GM12878 (cell line): Measurements from ENCODE around the gene CELF3. TPM values are rescaled to one million over a fixed set of nuclear protein-coding genes. Genes with fewer than 3 reads are reported as not detected.

Experiments
- ATAC-seq: fragments of 200-7000 bp; cut with Tn5 transposase; 3 replicates; pipeline ENCODE4 v1.9.1; 2020; ENCODE audit warnings: mild to moderate bottlenecking, moderate library complexity
- BruUV-seq: library from RNA; stranded (reverse); fragments of 400-500 nt; replicated peaks from 2 replicates; lab custom pipeline; 2021; lab: Mats Ljungman, UMichigan
- CTCF ChIA-PET: fragments of 300-600 bp; sonication (Branson Sonifier 250); formaldehyde crosslinking; extraction: SDS; loops from one replicate; lab custom pipeline; 2021; ENCODE audit warnings: inconsistent platforms; lab: Yijun Ruan, JAX
- POLR2A ChIA-PET: fragments of 350-600 bp; formaldehyde crosslinking; extraction: SDS; loops from one replicate; lab custom pipeline; 2021; ENCODE audit warnings: inconsistent platforms; lab: Charles Lee
- RAD21 ChIA-PET: fragments of 300-600 bp; sonication (Branson Sonifier 250); formaldehyde crosslinking; loops from one replicate; lab custom pipeline; 2023; ENCODE audit warnings: antibody characterized with exemption; ENCODE audit not compliant: unreplicated experiment; lab: Charles Lee
- SMC1A ChIA-PET: fragments of 300-600 bp; sonication (Branson Sonifier 250); formaldehyde crosslinking; loops from one replicate; lab custom pipeline; 2023; ENCODE audit not compliant: unreplicated experiment, uncharacterized antibody; lab: Charles Lee
- DNase-seq: peaks from one replicate; pipeline ENCODE4 v3.0.0-alpha.2; 2011; ENCODE audit warnings: low read depth, low spot score
- FAIRE-seq: peaks from 3 replicates; lab custom pipeline; 2011; peaks lifted over from hg19 to GRCh38; lab: Jason Lieb, UNC
- H2AFZ ChIP-seq: 2 replicates; pipeline ENCODE4 v1.6.0; 2011; ENCODE audit warnings: low read depth, low read length, control low read depth; ENCODE audit not compliant: control insufficient read depth
- H3K27ac ChIP-seq: 2 replicates; pipeline ENCODE4 v1.5.1; 2011; ENCODE audit warnings: control low read depth; ENCODE audit not compliant: control insufficient read depth, insufficient read depth
- H3K27me3 ChIP-seq, 2 experiments: replicated peaks in 1 of 2; 2 replicates each; pipeline versions ENCODE4 v1.6.0 to v1.6.1; 2011; ENCODE audit warnings: low read length in 1 of 2; ENCODE audit not compliant: control insufficient read depth in 2 of 2, insufficient read depth in 2 of 2
- H3K36me3 ChIP-seq, 2 experiments: 2 replicates each; pipeline ENCODE4 v1.5.1; 2011; ENCODE audit warnings: low read length in 1 of 2; ENCODE audit not compliant: control insufficient read depth in 2 of 2, insufficient read depth in 2 of 2
- H3K4me1 ChIP-seq: 2 replicates; pipeline ENCODE4 v1.6.1; 2011; ENCODE audit warnings: mild to moderate bottlenecking, low read length, moderate library complexity, mixed read lengths; ENCODE audit not compliant: control insufficient read depth, insufficient read depth
- H3K4me2 ChIP-seq: 2 replicates; pipeline ENCODE4 v1.6.0; 2011; ENCODE audit warnings: control low read depth; ENCODE audit not compliant: control insufficient read depth, insufficient read depth
- H3K4me3 ChIP-seq: fragments of 200-600 bp; sonication (generic); 2 replicates; pipeline ENCODE4 v1.5.1; 2016
- H3K79me2 ChIP-seq: 2 replicates; pipeline ENCODE4 v1.6.0; 2011; ENCODE audit warnings: low read length; ENCODE audit not compliant: control insufficient read depth, insufficient read depth
- H3K9ac ChIP-seq: 2 replicates; pipeline ENCODE4 v1.8.0; 2011; ENCODE audit warnings: low read length, control low read depth, mixed read lengths; ENCODE audit not compliant: control insufficient read depth, insufficient read depth
- H3K9me3 ChIP-seq: replicated peaks from 3 replicates; pipeline ENCODE4 v1.5.1; 2011; ENCODE audit warnings: mild to moderate bottlenecking, low read length; ENCODE audit not compliant: control insufficient read depth, insufficient read depth
- H4K20me1 ChIP-seq: 2 replicates; pipeline ENCODE4 v1.6.0; 2011; ENCODE audit not compliant: control insufficient read depth, insufficient read depth
- BCL11A ChIP-seq: IDR thresholded peaks from 2 replicates; pipeline ENCODE4 v1.6.1; 2011; ENCODE audit warnings: low read depth, low read length
- CBX3 ChIP-seq: fragments of 200-600 bp; sonication (generic); IDR thresholded peaks from 2 replicates; pipeline ENCODE4 v1.6.1; 2016; ENCODE audit warnings: low read depth, borderline replicate concordance
- ELK1 ChIP-seq: IDR thresholded peaks from 2 replicates; pipeline ENCODE4 v1.6.1; 2012; ENCODE audit warnings: low read depth, low read length, improper control_type of control experiment
- EP300 ChIP-seq, 2 experiments: fragments of 150-350 bp in 1 of 2; IDR thresholded peaks; 2 replicates each; pipeline ENCODE4 v1.6.1; 2011 to 2012; ENCODE audit warnings: low read depth in 2 of 2, low read length in 2 of 2, borderline replicate concordance in 1 of 2, improper control_type of control experiment in 1 of 2, inconsistent platforms in 1 of 2; ENCODE audit not compliant: control insufficient read depth in 1 of 2
- HCFC1 ChIP-seq: fragments of 150-350 bp; IDR thresholded peaks from 2 replicates; pipeline ENCODE4 v1.6.1; 2014; ENCODE audit warnings: low read length
- JUNB ChIP-seq: IDR thresholded peaks from 2 replicates; pipeline ENCODE4 v1.6.1; 2016; ENCODE audit warnings: antibody characterized with exemption, mild to moderate bottlenecking
- MEF2B ChIP-seq: fragments of 450-650 bp; IDR thresholded peaks from 2 replicates; pipeline ENCODE4 v1.6.1; 2018; ENCODE audit warnings: mild to moderate bottlenecking, moderate library complexity; ENCODE audit not compliant: partially characterized antibody, poor library complexity, severe bottlenecking
- NFXL1 ChIP-seq: fragments of 450-650 bp; IDR thresholded peaks from 2 replicates; pipeline ENCODE4 v1.6.1; 2017; ENCODE audit warnings: antibody characterized with exemption, mild to moderate bottlenecking, borderline replicate concordance
- PKNOX1 ChIP-seq: fragments of 450-650 bp; IDR thresholded peaks from 2 replicates; pipeline ENCODE4 v1.6.1; 2016; ENCODE audit warnings: mild to moderate bottlenecking
- PML ChIP-seq: IDR thresholded peaks from 2 replicates; pipeline ENCODE4 v1.6.1; 2012; ENCODE audit warnings: low read length, inconsistent platforms
- RAD51 ChIP-seq: fragments of 450-650 bp; IDR thresholded peaks from 2 replicates; pipeline ENCODE4 v1.6.1; 2016; ENCODE audit warnings: moderate library complexity, mild to moderate bottlenecking, inconsistent platforms
- RFX5 ChIP-seq: IDR thresholded peaks from 2 replicates; pipeline ENCODE4 v1.6.1; 2011; ENCODE audit warnings: low read depth, low read length, improper control_type of control experiment
- SKIL ChIP-seq: fragments of 450-650 bp; IDR thresholded peaks from 2 replicates; pipeline ENCODE4 v1.6.1; 2017; ENCODE audit warnings: mild to moderate bottlenecking, low read depth, inconsistent platforms; ENCODE audit not compliant: poor library complexity, severe bottlenecking
- WRNIP1 ChIP-seq: IDR thresholded peaks from 2 replicates; pipeline ENCODE4 v1.6.1; 2011; ENCODE audit warnings: low read depth, low read length, improper control_type of control experiment, borderline replicate concordance
- ZNF622 ChIP-seq: fragments of 450-650 bp; IDR thresholded peaks from 2 replicates; pipeline ENCODE4 v1.6.1; 2017; ENCODE audit warnings: mild to moderate bottlenecking, inconsistent platforms
- WGBS: methylation state at CpG from one replicate; pipeline ENCODE4 v1.1.6; 2016; ENCODE audit warnings: low lambda C conversion rate; ENCODE audit not compliant: insufficient replicate concordance, insufficient coverage; ENCODE audit errors: missing lambda C conversion rate; 5-methylcytosine and 5-hydroxymethylcytosine counted together
- in situ Hi-C: fragments of 300-500 bp; cut with MboI; formaldehyde crosslinking; loops from 9 replicates; pipeline ENCODE4 v1.14.3; 2018; ENCODE audit warnings: mixed read lengths
- intact Hi-C: fragments of 100-400 bp; cut with micrococcal nuclease; formaldehyde crosslinking; loops from one replicate; pipeline ENCODE4 v1.14.2; 2022; ENCODE audit not compliant: unreplicated experiment
- polyA plus RNA-seq, 11 experiments: library from polyadenylated mRNA; depleted of rRNA in 4 of 11; unstranded in 6 of 11; stranded (reverse) in 5 of 11; fragments of >200 nt; fragmentation: Nextera tagmentation in 4 of 11; fragmentation: Illumina TruSeq in 1 of 11; extraction: Ambion mirVana in 4 of 11; extraction: Trizol in 1 of 11; gene quantifications; 1 replicate in 1 of 11; 2 replicates in 10 of 11; pipeline versions ENCODE4 v1.2.1 to v1.2.3, GENCODE V29; 2011 to 2016; ENCODE audit warnings: inconsistent platforms in 2 of 11, missing spikeins in 2 of 11, low read depth in 1 of 11
- total RNA-seq, 4 experiments: library from RNA; depleted of rRNA in 3 of 4; stranded (reverse); fragments of >200 nt in 3 of 4; fragmentation: Illumina TruSeq in 1 of 4; extraction: Trizol in 1 of 4; gene quantifications; 2 replicates each; pipeline versions ENCODE4 v1.2.1 to v1.2.3, GENCODE V29; 2013 to 2021

CELF3 gene
- total and polyA plus RNA-seq, 10 of the 15 experiments (the other 5 are each of a cell fraction or from before 2014, with no cell fraction given): 0.09 TPM; not detected in 9

GRCh38 chr1:151718011-151718431 lies 1.4 kb upstream of the CELF3 start:
- ChIA-PET SMC1A (no interaction called here), POLR2A (no interaction called here), CTCF (no interaction called here), RAD21 (no interaction called here)
- no peaks in the 10 kb centered on the region for H3K9me3 ChIP-seq
- in situ Hi-C loops (no loop called here), intact Hi-C loops (loop anchor here (10.0 kb wide), 1 partner anchor 117 kb away; the partner anchor contains the start of genes C2CD4D and RORC)
- H3K79me2 ChIP-seq: no peaks in the 10 kb centered on the region
- H3K27me3 ChIP-seq: peaks cover 6 to 9% of the 10 kb centered on the region in 2 experiments
- ATAC-seq (no peak), FAIRE-seq (no peak), DNase-seq (no peak)
- H3K4me3 ChIP-seq: no peak overlapping the region
- H3K4me2 ChIP-seq: no peak overlapping the region
- H4K20me1 ChIP-seq: no peaks in the 10 kb centered on the region
- H2AFZ ChIP-seq: no peak overlapping the region
- no peak overlapping the region for H3K9ac ChIP-seq
- no TSS peak for BruUV-seq
- no peaks in the 10 kb centered on the region for H3K36me3 ChIP-seq
- WGBS: 15% methylated on average over 4 of the region's 4 CpGs
- H3K4me1 ChIP-seq: peaks cover 16% of the 10 kb centered on the region
- TF ChIP-seq MEF2B (no peak), CBX3 (no peak), RAD51 (no peak), WRNIP1 (no peak), ZNF622 (no peak), EP300 (IDR thresholded peaks at IDR 0.05; ENCODE audit: borderline replicate concordance in 1 of 2, control insufficient read depth in 1 of 2, low read depth in 2 of 2, low read length in 2 of 2) (no peak), JUNB (no peak), RFX5 (no peak), NFXL1 (no peak)
- H3K27ac ChIP-seq: no peak overlapping the region

GRCh38 chr1:151716405-151716762 lies 219 bp downstream of the CELF3 start:
- Histone ChIP-seq H3K27me3 (peaks cover 0 to 9% of the 10 kb centered on the region in 2 experiments; a peak in 2 of 4 replicates), H3K4me3 (no peak overlapping the region), H3K36me3 (no peaks in the 10 kb centered on the region), H3K9ac (no peak overlapping the region), H2AFZ (no peak overlapping the region), H3K9me3 (no peaks in the 10 kb centered on the region), H3K4me2 (no peak overlapping the region), H3K4me1 (peaks cover 12% of the 10 kb centered on the region), H3K27ac (no peak overlapping the region), H4K20me1 (no peaks in the 10 kb centered on the region), H3K79me2 (no peaks in the 10 kb centered on the region)
- POLR2A ChIA-PET: no interaction called here
- TF ChIP-seq ELK1: no peak
- no peak for TF ChIP-seq PKNOX1
- TF ChIP-seq SKIL: no peak
- no peak for TF ChIP-seq PML
- no peak for TF ChIP-seq HCFC1
- no peak for TF ChIP-seq BCL11A
- 4% methylated on average over 11 of the region's 11 CpGs for WGBS
- BruUV-seq: no TSS peak
- intact Hi-C loops (loop anchor here (10.0 kb wide), 1 partner anchor 118 kb away; the partner anchor contains the start of genes C2CD4D and RORC), in situ Hi-C loops (no loop called here)
- FAIRE-seq (no peak), DNase-seq (no peak), ATAC-seq (no peak)
- RAD21 ChIA-PET: no interaction called here
- SMC1A ChIA-PET: no interaction called here
- CTCF ChIA-PET: no interaction called here
